ENCODE measurements around the gene EEF1AKMT1.

DNA sequence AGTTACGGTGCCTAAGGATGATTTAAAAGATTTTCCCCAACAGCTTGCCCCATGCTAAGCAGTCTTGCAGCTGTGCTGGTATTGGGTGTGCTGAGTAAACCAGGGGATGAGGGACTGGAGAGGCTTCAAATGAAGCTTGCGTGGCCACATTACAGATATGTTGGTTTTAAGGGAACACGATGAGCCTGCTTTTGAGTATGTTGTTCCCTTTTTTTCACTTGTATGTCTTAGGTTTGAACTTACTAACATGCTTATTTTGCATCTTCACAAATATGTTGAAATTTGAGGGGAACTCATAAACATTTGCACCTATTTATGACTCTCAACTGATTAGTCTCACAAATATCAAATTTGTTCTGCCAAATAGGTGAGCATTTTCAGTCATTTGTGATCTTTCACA lies 72.3 kb downstream of the EEF1AKMT1 start:
- no peak for TF ChIP-seq TAF1 (IDR thresholded peaks at IDR 0.05; ENCODE audit: low read depth, low read length)
- no peak for TF ChIP-seq POLR2AphosphoS5 (IDR thresholded peaks at IDR 0.05; ENCODE audit: low read depth, low read length)
- no peak for TF ChIP-seq POLR2A (IDR thresholded peaks at IDR 0.05; ENCODE audit: low read depth, low read length)
- no peak for TF ChIP-seq PAX5 (IDR thresholded peaks at IDR 0.05; ENCODE audit: insufficient read depth, low read length, severe bottlenecking)

All from GM12891 (cell line).